ENCODE data around the gene HAUS6. TPM values are rescaled to one million over a fixed set of nuclear protein-coding genes. Genes with fewer than 3 reads are reported as not detected.
"Not testable (repeated sequence)": the region's sequence is repeated elsewhere in the genome, so short reads cannot be mapped to it uniquely, and the experiment has no call there.

Gene HAUS6
- total RNA-seq, 2 experiments from 2014 or later = 40.1 to 40.8 TPM

DNA sequence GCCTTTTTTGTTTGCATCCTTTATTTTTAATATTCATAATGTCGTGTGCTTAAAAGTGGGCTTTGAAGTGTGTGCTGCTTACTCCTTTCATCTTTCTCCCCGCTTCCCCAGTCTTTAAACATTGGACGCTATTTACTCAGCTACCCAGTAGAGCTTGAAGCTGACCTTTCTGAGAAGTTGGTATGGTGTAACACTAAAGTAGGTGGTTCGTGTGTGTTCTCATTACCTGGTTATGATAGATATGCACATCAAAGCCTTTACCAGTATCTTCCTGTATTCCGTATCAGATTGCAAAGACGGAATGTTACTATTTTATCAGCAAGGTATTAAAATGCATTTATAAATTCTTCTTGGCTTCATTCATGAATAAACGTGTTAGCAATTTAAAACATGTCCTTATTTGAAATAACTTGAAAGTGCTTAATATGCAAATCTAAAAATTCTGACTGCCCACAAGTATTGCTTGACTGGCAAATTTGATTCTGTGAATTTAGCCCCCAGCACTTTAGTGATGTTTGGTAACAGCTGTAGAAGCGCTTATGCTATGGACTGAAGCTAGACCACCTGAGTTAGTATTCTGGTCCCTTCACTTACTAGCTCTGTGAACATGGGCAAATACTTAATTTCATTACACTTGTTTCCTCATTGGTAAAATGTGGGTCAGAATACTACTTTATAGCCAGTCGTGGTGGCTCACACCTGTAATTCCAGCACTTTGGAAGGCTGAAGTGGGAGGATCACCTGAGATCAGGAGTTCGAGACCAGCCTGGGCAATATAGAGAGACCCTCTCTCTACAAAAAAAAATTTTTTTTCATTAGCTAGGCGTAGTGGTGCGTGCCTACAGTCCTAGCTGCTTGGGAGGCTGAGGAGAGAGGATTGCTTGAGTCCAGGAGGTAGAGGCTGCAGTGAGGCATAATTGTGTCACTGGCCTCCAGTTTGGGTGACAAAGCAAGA lies 51.8 kb downstream of the HAUS6 start:
- CTCF ChIA-PET = interaction anchor here (1.0 to 3.5 kb wide), 3 partner anchors 34 to 406 kb away, joined by 3 to 10 read pairs (median 3); no protein-coding TSS in a partner anchor
- POLR2A ChIA-PET = interaction anchor here (0.7 to 1.1 kb wide), 3 partner anchors 51 to 329 kb away, joined by 3 read pairs; partner anchors contain the start of gene RPS6

DNA sequence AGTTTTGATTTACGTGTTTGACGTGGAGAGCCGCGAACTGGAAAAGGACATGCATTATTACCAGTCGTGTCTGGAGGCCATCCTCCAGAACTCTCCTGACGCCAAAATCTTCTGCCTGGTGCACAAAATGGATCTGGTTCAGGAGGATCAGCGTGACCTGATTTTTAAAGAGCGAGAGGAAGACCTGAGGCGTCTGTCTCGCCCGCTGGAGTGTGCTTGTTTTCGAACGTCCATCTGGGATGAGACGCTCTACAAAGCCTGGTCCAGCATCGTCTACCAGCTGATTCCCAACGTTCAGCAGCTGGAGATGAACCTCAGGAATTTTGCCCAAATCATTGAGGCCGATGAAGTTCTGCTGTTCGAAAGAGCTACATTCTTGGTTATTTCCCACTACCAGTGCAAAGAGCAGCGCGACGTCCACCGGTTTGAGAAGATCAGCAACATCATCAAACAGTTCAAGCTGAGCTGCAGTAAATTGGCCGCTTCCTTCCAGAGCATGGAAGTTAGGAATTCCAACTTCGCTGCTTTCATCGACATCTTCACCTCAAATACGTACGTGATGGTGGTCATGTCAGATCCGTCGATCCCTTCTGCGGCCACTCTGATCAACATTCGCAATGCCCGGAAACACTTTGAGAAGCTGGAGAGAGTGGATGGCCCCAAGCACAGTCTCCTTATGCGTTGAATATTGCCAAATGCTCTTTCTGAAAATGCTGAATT lies 52.6 kb downstream of the HAUS6 start:
- ChIA-PET CTCF (interaction anchor here (1.0 to 3.5 kb wide), 4 partner anchors 35 to 407 kb away, joined by 3 to 10 read pairs (median 3); no protein-coding TSS in a partner anchor), POLR2A (interaction anchor here (0.7 to 1.2 kb wide), 4 partner anchors 52 to 330 kb away, joined by 3 read pairs; partner anchors contain the start of gene RPS6)

DNA sequence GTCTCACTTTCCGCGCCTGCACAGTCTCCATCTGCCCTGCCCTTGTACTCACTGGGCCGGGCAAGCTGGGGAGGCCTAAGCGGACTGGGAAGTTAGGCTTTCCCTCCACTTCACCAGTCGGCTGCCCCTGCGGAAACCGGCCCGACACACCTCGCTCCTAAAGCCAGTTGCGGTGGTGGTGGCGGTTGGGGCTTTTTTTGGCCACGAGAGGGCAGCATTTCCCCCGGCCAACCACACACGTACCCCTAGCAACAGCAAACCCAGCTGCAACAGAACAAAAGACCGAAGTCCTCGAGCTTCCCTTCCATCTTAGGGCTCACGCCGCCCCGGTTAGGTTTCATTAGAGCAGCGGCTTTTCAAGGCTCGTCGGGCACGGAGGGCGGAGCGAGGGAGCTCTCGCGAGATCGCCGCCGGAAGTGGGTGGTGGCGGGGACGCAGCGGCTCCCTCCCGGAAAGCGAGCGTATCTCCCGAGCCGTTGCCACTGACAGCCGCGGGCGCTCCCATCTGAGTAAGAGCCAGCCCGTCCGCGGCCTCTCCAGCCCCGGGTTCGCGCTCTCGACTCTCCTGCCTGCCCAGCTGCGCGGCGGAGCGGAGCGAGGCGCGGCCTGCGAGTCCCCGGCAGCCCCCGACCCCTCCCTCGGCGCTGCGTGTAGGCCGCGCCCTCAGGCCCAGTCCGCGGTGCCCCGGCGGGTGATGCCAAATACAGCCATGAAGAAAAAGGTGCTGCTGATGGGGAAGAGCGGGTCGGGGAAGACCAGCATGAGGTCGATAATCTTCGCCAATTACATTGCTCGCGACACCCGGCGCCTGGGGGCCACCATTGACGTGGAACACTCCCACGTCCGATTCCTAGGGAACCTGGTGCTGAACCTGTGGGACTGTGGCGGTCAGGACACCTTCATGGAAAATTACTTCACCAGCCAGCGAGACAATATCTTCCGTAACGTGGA lies 53.5 kb downstream of the HAUS6 start, which contains the start of gene RRAGA:
Gene RRAGA (plus strand): TSS at position 462 of the 951 bp plus-strand sequence. CDS start 233 bp downstream, at position 695.
- CTCF ChIA-PET = interaction anchor here (0.6 to 3.5 kb wide), 5 partner anchors 52 to 408 kb away, joined by 3 to 10 read pairs (median 6); no protein-coding TSS in a partner anchor
- POLR2A ChIA-PET = interaction anchor here (0.9 to 1.2 kb wide), 4 partner anchors 81 to 331 kb away, joined by 3 read pairs; partner anchors contain the start of gene RPS6

DNA sequence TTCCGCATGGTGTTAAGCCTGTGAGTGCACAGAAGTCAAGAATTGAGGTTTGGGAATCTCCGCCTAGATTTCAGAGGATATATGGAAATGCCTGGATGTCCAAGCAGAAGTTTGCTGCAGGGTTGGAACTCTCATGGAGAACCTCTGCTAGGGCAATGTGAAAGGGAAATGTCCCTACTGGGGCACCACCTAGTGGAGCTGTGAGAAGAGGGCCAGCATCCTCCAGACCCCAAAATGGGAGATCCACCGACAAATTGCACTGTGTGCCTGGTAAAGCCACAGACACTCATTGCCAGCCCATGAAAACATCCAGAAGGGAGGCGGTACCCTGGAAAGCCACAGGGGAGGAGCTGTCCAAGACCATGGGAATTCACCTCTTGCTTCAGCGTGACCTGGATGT lies 66.1 kb downstream of the HAUS6 start:
- CTCF ChIA-PET = no interaction called here

DNA sequence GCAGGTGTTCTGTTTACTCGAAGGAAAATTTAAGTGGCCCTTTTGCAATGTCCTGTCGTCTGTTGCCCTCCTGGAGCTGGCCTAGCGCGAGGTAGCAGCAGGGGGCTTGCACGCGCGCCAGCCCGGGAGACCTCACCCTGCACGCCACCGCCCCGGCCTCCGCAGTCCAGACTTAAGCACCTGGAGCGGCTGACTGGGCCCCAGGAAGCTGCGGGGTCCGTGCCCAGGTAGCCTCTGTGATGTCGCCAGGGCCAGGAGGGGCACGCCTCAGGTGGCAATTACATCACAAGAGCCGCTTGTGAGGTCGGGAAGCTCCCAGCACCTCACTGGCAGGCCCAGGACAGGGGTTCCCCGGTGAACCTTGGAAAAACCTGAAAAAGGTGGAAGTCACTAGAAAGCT lies 69.7 kb downstream of the HAUS6 start, which contains the start of gene SAXO1:
Gene SAXO1 (minus strand): TSS at position 195 of the 400 bp plus-strand sequence. CDS start 301 bp downstream, outside the sequence.
- CTCF ChIA-PET = interaction anchor here (0.6 kb wide), 1 partner anchor 180 kb away, joined by 3 read pairs; no protein-coding TSS in a partner anchor
- POLR2A ChIA-PET = no interaction called here

More for the DNA sequence above, 66.1 kb downstream of the HAUS6 start:
- POLR2A ChIA-PET = no interaction called here

DNA sequence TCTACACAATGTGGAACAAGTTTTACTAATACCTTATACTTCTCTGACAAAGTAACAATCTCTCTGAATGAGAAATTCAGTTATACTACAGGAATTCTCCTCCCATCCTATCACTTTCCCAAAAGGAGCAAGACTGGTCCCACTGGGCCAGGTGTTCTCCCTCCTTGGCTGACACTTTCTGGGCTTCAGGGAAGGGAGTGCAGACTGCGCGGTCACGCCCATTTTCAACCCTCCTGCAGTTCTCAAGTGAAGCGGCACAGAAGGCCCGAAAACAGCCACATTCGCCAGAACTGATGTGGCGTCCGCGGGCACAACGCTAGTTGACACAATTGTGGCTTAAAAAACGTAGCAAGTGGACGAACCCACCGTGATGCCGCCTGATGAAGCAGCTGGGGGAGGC lies 70.3 kb downstream of the HAUS6 start:
- ChIA-PET CTCF (no interaction called here), POLR2A (no interaction called here)

DNA sequence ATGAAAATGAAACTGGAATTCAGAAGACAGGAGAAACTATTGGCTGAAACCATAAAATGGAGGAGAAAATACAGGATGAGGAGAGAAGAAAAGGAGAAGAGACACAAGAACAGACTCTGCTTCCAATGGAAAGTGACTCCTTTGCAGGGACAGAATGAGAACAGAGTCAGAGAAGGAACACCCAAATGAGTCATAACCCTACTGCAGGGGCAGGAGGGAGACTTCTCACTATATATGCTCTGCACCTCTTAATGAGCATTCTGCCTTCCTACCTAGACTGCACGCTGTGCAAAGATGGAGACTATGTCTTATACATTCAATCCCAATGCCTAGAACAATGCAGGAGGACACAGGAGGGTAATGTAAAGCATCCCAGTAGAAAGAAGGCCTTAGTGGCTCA lies 71.8 kb downstream of the HAUS6 start:
- ChIA-PET CTCF (no interaction called here), POLR2A (no interaction called here)

DNA sequence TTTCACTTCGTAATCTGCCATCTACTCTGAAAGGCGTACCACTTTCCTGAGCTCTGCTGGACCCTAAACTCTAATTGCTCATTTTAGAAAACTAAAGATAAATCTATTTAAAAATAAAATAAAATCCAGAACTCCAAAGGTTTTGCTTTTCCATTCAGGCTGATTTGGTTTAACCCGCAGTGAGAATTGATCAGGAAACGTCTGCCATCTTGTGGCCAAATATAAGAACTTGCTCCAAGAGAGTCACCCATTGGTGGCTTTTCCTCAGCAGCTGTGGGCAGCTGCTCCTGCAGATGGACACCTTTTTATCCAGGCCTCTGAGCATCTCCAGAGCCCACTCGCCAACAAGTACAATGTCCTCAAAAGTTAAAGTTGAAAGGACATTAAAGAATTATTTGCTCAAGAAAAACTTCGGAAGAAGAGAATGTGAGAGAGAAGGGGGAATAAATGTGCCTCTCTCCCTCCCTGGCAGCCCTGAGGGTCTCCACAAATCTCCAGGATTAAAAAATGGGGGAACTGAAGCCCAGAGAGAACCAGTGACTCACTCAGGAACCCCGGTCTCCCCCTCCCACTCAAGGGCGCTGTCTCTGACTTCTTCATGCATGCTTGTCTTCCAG lies 73.8 kb downstream of the HAUS6 start:
- CTCF ChIA-PET = interaction anchor here (0.5 to 1.6 kb wide), 5 partner anchors 14 to 774 kb away, joined by 3 to 5 read pairs (median 4); no protein-coding TSS in a partner anchor

DNA sequence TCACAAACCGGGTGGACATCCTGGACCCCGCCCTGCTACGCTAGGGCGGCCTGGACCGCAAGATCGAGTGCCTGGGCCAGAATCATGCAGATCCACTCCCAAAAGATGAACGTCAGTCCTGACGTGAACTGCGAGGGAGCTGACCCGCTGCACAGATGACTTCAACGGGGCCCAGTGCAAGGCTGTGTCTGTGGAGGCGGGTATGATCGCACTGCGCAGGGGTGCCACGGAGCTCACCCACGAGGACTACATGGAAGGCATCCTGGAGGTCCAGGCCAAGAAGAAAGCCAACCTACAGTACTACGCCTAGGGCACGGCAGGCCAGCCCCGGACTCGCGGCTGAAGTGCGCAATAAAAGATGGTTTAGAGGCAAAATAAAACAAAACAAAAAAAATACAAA lies 74.9 kb downstream of the HAUS6 start:
- CTCF ChIA-PET = no interaction called here
- POLR2A ChIA-PET = no interaction called here

More for the DNA sequence above, 73.8 kb downstream of the HAUS6 start:
- POLR2A ChIA-PET = interaction anchor here (0.7 kb wide), 1 partner anchor 576 kb away, joined by 4 read pairs; no protein-coding TSS in a partner anchor

DNA sequence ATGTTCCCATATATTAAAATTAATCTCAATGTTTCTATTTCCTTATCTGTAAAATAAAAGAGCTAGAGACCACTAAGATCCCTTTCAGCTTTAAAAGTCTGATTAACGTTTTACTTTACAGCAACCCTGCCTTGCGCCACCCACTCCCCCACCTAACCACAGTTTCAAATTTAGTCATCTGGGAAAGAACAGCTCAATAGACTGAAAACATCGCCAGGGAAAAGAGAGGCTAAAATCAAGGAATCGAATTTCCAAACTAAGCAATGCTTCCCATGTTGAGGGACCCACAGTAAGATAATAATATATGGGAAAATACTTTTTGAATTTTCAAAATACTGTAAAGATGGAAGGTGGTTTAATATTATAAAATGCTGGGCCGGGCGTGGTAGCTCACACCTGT lies 76.3 kb downstream of the HAUS6 start:
- POLR2A ChIA-PET = no interaction called here
- CTCF ChIA-PET = no interaction called here

DNA sequence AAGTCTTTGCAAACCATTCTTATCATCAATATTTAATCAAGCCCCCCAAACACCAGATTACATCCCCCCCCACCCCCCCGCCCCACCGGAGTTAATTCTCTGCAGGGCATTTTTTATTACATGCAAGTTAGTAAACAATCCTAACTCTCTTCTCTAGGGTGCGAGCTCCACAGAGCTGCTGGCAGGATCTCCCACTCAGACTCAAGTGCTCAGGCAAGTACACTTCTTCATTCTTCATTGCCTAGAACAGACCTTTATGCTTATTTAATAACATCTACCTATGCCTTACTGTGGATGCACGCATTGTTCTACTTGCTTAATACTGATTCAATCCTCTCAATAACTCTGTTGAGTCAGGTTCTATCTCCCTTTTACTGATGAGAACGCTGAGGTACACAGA lies 79.6 kb downstream of the HAUS6 start:
- ChIA-PET POLR2A (no interaction called here), CTCF (no interaction called here)

DNA sequence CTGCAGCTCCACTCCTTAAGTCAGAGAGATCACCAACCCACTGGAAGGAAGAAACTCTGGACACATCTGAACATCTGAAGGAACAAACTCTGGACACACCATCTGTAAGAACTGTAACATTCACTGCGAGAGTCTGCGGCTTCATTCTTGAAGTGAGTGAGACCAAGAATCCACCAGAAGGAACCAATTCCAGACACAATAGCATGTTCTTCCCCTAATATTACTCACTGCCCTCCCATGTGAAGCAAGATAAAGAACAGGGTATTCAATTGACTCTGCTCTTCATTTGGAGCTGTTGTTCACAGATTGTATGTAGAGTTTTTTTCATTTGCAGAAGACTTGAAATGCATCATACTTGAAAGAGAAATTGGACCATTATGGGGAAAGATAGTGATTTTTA lies 80.5 kb downstream of the HAUS6 start:
- CTCF ChIA-PET = no interaction called here
- POLR2A ChIA-PET = no interaction called here

DNA sequence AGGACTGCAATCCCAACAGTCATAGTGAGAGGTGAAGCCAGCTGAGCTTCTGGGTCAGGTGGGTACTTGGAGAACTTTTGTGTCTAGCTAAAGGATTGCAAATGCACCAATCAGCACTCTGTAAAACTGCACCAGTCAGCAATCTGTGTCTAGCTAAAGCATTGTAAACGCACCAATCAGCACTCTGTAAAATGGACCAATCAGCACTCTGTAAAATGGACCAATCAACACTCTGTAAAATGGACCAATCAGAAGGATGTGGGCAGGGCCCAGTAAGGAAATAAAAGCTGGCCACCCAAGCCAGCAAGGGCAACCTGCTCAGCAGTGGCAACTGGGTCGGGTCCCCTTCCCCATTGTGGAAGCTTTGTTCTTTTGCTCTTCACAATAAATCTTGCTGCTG lies 81.1 kb downstream of the HAUS6 start:
- POLR2A ChIA-PET, CTCF ChIA-PET: not testable (repeated sequence)

DNA sequence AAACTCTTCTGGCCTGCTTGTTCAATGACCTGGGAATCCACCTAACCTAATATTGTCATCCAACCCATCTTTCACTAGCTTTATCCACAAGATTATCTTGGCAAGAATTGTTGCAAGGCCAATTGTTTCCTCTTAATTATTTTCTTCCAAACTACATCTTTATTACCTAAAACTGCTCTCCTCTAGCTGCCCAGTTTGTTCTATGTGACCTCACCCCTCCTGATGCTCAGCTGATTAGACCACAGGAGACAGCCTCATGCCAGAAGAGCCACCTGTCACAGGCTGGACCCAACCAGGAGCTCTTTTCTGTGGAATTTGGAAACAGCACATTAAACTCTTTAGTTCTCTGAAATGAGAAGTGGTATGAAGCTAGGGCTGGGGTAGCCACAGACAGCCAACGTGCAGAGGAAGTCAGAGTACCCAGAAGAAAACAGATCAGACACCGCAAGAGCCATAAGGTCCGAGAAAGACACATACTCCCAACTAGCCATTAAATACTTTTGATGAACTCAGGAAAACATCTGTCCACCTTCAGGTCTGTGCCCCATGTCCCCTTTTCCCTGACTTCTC lies 81.7 kb downstream of the HAUS6 start:
- CTCF ChIA-PET = interaction anchor here (0.7 kb wide), 1 partner anchor 11 kb away, joined by 4 read pairs; no protein-coding TSS in a partner anchor
- POLR2A ChIA-PET = no interaction called here

DNA sequence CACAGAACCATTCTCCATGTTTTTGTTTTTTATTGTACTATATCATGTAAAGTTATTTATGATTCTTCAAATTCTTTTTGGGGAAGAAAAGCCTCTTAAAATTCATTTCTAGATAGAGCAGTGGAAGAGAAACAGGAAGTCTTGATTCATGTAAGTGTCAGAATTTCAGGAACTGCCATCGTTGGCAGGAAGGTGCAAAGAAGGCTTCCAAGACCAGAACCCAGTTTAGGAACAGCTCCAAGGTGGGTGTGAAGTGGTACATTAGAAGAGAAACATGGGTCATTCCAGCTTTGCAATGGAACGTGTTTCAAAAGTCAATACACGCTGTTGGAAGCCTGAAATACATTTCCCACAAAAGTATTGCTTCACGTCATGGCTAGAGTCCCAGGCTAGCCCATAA lies 84.5 kb downstream of the HAUS6 start:
- ChIA-PET CTCF (no interaction called here), POLR2A (no interaction called here)

DNA sequence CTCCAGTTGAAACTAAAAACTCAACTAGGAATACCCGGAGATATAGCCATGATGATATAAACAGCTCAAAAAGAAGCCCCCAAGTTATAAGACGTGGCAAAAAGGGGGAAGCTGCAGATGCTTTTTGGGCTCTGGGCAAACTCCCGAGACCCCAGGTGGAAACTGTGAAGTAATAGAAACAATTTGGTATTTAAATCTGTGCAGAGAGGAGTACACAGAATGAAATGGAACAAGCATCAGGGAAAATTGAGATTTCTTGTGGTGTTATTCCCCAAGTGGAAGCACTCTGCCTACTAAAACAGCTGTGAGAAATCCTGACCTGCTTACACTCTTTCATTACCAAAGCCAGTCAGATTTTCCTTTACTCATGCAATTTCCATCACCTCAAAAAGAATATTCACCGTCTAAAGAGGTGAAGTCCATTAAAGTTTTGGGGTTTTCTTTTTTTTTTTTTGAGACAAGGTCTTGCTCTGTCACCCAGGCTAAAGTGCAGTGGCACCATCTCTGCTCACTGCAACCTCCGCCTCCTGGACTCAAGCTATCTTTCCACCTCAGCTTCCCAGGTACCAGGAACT lies 93.2 kb downstream of the HAUS6 start:
- ChIA-PET POLR2A (no interaction called here), CTCF (interaction anchor here (0.6 kb wide), 1 partner anchor 11 kb away, joined by 4 read pairs; no protein-coding TSS in a partner anchor)

Data from activated CD8-positive, alpha-beta memory T cell treated with anti-CD3 and anti-CD28 coated beads for 36 hours (primary cell).